GM23338 (cell line): ENCODE data around the gene CNN2.

Source experiments
- CREB1 ChIP-seq: fragments of 250-450 bp; sonication (Bioruptor Pico); IDR thresholded peaks from 2 replicates; pipeline ENCODE4 v1.5.0; 2020; ENCODE audit warnings: low read depth, mild to moderate bottlenecking, moderate library complexity
- CTCF ChIP-seq, 2 experiments: fragments of 200-600 bp in 1 of 2; sonication (generic) in 1 of 2; conservative IDR thresholded peaks; 2 replicates each; pipeline versions ENCODE4 v1.5.1 to v1.6.1; 2016 to 2017; ENCODE audit warnings: antibody characterized with exemption in 2 of 2, low read depth in 2 of 2, mild to moderate bottlenecking in 2 of 2, moderate library complexity in 1 of 2
- ETS1 ChIP-seq: IDR thresholded peaks from 2 replicates; pipeline ENCODE4 v1.6.1; 2016; ENCODE audit warnings: antibody characterized with exemption
- EZH2 ChIP-seq: fragments of 200-600 bp; sonication (generic); IDR thresholded peaks from one replicate; pipeline ENCODE4 v1.8.0; 2017; ENCODE audit warnings: antibody characterized with exemption, mild to moderate bottlenecking, low read depth; ENCODE audit not compliant: unreplicated experiment
- EZH2phosphoT487 ChIP-seq: fragments of 200-600 bp; sonication (generic); IDR thresholded peaks from one replicate; pipeline ENCODE4 v1.8.1; 2018; ENCODE audit warnings: antibody characterized with exemption; ENCODE audit not compliant: unreplicated experiment
- NANOG ChIP-seq: IDR thresholded peaks from 2 replicates; pipeline ENCODE4 v1.6.1; 2016; ENCODE audit warnings: antibody characterized with exemption, borderline replicate concordance
- POLR2AphosphoS5 ChIP-seq: IDR thresholded peaks from 2 replicates; pipeline ENCODE4 v1.6.1; 2016; ENCODE audit warnings: antibody characterized with exemption, low read depth
- REST ChIP-seq: IDR thresholded peaks from one replicate; pipeline ENCODE4 v1.6.1; 2018; ENCODE audit warnings: antibody characterized with exemption; ENCODE audit not compliant: unreplicated experiment
- ZNF331 ChIP-seq: fragments of 250-450 bp; sonication (Bioruptor Pico); IDR thresholded peaks from 2 replicates; pipeline ENCODE4 v1.5.0; 2020; ENCODE audit warnings: low read depth, mild to moderate bottlenecking, moderate library complexity
- TF ChIP-seq, protein P1 (sequence below): fragments of 250-450 bp; sonication (Bioruptor Pico); IDR thresholded peaks from 2 replicates; pipeline ENCODE4 v1.5.0; 2020; ENCODE audit warnings: mild to moderate bottlenecking, moderate library complexity

DNA sequence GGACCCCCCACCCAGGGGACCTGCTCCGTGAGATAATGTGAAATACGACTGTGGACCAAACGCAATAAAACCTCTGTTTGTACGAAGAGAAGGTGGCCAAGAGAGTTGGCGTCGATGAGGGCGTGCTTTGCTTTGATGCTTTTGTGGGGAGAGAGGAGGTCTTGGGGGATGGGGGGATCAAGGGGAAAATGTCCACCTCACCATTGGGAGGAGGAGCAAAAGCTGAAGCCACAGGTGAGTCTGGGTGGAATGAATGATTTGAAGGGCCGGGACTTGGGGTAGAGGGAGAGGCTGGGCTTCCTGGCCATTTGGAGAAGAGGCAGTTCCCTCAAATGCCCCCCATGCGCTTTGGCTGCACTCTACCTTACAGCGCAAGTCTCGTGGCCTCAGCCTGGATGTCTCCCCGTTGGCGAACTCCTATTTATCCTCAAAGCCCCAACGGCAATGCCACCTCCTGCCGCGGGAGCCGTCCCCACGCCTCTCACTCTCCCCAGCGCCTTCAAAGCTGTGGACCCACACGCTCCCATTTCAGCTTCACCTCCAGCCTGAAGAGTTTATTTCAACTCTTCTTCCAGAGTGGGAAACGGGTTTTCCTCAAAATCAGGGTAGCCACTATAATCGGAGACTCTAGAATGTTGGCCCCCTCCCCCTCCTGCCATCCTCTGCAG is 12.7 kb downstream of the CNN2 start:
- TF ChIP-seq CTCF (conservative IDR thresholded peaks at IDR 0.05; ENCODE audit: low read depth in 2 of 2), result no peak
- TF ChIP-seq EZH2, result no peak
- no peak for TF ChIP-seq REST
- peak; percentile 42; the same call in 1 of the 2 replicates for TF ChIP-seq POLR2AphosphoS5
- TF ChIP-seq EZH2phosphoT487, result no peak
- no peak for TF ChIP-seq ETS1
- TF ChIP-seq CREB1 (CRISPR knock-in tag), result no peak
- no peak for TF ChIP-seq ZNF331 (CRISPR knock-in tag)
- TF ChIP-seq NANOG, result no peak
- TF ChIP-seq, protein P1, sequence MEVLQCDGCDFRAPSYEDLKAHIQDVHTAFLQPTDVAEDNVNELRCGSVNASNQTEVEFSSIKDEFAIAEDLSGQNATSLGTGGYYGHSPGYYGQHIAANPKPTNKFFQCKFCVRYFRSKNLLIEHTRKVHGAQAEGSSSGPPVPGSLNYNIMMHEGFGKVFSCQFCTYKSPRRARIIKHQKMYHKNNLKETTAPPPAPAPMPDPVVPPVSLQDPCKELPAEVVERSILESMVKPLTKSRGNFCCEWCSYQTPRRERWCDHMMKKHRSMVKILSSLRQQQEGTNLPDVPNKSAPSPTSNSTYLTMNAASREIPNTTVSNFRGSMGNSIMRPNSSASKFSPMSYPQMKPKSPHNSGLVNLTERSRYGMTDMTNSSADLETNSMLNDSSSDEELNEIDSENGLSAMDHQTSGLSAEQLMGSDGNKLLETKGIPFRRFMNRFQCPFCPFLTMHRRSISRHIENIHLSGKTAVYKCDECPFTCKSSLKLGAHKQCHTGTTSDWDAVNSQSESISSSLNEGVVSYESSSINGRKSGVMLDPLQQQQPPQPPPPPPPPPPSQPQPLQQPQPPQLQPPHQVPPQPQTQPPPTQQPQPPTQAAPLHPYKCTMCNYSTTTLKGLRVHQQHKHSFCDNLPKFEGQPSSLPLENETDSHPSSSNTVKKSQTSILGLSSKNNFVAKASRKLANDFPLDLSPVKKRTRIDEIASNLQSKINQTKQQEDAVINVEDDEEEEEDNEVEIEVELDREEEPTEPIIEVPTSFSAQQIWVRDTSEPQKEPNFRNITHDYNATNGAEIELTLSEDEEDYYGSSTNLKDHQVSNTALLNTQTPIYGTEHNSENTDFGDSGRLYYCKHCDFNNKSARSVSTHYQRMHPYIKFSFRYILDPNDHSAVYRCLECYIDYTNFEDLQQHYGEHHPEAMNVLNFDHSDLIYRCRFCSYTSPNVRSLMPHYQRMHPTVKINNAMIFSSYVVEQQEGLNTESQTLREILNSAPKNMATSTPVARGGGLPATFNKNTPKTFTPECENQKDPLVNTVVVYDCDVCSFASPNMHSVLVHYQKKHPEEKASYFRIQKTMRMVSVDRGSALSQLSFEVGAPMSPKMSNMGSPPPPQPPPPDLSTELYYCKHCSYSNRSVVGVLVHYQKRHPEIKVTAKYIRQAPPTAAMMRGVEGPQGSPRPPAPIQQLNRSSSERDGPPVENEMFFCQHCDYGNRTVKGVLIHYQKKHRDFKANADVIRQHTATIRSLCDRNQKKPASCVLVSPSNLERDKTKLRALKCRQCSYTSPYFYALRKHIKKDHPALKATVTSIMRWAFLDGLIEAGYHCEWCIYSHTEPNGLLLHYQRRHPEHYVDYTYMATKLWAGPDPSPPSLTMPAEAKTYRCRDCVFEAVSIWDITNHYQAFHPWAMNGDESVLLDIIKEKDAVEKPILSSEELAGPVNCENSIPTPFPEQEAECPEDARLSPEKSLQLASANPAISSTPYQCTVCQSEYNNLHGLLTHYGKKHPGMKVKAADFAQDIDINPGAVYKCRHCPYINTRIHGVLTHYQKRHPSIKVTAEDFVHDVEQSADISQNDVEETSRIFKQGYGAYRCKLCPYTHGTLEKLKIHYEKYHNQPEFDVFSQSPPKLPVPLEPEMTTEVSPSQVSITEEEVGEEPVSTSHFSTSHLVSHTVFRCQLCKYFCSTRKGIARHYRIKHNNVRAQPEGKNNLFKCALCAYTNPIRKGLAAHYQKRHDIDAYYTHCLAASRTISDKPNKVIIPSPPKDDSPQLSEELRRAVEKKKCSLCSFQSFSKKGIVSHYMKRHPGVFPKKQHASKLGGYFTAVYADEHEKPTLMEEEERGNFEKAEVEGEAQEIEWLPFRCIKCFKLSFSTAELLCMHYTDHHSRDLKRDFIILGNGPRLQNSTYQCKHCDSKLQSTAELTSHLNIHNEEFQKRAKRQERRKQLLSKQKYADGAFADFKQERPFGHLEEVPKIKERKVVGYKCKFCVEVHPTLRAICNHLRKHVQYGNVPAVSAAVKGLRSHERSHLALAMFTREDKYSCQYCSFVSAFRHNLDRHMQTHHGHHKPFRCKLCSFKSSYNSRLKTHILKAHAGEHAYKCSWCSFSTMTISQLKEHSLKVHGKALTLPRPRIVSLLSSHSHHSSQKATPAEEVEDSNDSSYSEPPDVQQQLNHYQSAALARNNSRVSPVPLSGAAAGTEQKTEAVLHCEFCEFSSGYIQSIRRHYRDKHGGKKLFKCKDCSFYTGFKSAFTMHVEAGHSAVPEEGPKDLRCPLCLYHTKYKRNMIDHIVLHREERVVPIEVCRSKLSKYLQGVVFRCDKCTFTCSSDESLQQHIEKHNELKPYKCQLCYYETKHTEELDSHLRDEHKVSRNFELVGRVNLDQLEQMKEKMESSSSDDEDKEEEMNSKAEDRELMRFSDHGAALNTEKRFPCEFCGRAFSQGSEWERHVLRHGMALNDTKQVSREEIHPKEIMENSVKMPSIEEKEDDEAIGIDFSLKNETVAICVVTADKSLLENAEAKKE, result no peak
